ENCODE data around the gene CEP112.
"Not testable (repeated sequence)": the region's sequence is repeated elsewhere in the genome, so short reads cannot be mapped to it uniquely, and the experiment has no call there.

Gene CEP112

DNA sequence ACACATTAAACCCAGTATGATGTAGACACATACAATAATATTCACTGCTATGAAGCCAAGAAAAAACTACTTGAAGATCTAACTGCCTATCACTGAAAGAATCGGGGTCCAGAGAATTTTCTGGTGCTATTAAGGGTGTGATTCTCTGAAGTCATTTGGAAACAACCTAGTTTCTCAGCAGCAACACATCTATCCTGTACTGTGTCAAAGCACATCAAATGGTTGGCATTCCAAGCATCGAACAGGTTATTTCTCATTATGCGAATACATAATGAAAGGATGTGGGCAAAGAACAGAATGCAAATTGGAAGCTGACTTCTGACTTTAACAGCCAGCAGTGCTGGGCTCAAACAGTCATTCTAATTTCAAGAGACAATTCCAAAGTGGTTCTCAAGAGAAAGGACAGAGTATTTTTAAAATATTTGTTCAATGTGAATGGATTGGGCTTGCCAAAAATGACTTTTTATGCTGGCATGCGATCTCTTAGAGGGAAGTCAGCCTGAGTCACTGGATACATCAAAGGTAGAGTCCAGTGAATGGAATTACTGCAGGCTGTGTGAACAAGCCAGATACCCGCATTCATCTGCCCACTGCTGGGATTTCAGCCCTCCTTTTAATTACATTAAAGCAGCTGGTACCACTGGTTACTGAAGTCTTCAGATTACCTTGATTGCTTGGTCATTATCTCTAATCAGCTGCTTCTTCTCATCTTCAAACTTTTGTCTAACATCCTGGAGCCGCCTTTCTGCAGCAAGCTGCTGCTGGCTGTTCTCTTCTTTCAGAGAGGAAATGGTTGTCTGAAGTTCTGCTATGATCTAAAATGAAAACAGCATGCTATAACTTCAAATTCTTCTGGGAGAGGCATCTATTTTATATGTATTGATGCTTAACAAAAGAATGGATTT is 449.3 kb downstream of the CEP112 start:
- no peak overlapping the region for H3K27ac ChIP-seq

GRCh38 chr17:65741710-65742109 is 450.2 kb downstream of the CEP112 start:
- H3K27ac ChIP-seq = no peak overlapping the region
- TF ChIP-seq, protein P1, sequence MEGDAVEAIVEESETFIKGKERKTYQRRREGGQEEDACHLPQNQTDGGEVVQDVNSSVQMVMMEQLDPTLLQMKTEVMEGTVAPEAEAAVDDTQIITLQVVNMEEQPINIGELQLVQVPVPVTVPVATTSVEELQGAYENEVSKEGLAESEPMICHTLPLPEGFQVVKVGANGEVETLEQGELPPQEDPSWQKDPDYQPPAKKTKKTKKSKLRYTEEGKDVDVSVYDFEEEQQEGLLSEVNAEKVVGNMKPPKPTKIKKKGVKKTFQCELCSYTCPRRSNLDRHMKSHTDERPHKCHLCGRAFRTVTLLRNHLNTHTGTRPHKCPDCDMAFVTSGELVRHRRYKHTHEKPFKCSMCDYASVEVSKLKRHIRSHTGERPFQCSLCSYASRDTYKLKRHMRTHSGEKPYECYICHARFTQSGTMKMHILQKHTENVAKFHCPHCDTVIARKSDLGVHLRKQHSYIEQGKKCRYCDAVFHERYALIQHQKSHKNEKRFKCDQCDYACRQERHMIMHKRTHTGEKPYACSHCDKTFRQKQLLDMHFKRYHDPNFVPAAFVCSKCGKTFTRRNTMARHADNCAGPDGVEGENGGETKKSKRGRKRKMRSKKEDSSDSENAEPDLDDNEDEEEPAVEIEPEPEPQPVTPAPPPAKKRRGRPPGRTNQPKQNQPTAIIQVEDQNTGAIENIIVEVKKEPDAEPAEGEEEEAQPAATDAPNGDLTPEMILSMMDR (conservative IDR thresholded peaks at IDR 0.05) = no peak

More for the DNA sequence above, 449.3 kb downstream of the CEP112 start:
- TF ChIP-seq, protein P1 (conservative IDR thresholded peaks at IDR 0.05) = no peak

DNA sequence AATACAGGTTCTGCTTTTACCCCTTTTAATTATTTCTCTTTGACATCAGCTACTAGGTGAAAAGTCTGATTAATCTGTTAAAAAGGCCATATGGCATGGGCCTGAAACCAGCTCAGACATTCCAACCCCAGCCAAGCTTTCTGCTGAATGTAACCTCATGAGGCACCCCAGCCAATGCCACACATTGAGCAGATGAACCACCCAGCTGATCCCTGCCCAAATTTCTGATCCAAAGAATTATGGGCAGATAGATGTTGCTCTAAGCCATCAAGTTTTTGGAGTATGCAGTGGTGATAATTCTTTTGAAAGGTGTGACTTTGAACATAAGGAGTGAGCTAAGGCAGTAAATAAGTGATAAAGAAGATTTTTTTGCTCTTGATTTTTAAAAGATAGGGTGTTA is 452.9 kb downstream of the CEP112 start:
- TF ChIP-seq, protein P1 (conservative IDR thresholded peaks at IDR 0.05) = no peak
- no peak overlapping the region for H3K27ac ChIP-seq

GRCh38 chr17:65737451-65737850 is 454.5 kb downstream of the CEP112 start:
- TF ChIP-seq, protein P1 (conservative IDR thresholded peaks at IDR 0.05) = no peak
- H3K27ac ChIP-seq = no peak overlapping the region

- TF ChIP-seq, protein P1 (conservative IDR thresholded peaks at IDR 0.05) = no peak
- no peak overlapping the region for H3K27ac ChIP-seq
Observed at GRCh38 chr17:65733314-65733713, 458.6 kb downstream of the CEP112 start.

- not testable (repeated sequence) for H3K27ac ChIP-seq
Observed at GRCh38 chr17:65732667-65733066, 459.3 kb downstream of the CEP112 start.

- TF ChIP-seq, protein P1 (conservative IDR thresholded peaks at IDR 0.05) = no peak
- H3K27ac ChIP-seq = no peak overlapping the region
Observed at GRCh38 chr17:65730711-65731169, 461.2 kb downstream of the CEP112 start.

GRCh38 chr17:65729207-65729606 is 462.7 kb downstream of the CEP112 start:
- H3K27ac ChIP-seq = no peak overlapping the region
- TF ChIP-seq, protein P1 (conservative IDR thresholded peaks at IDR 0.05) = no peak

Data from VCaP (cell line).